ENCODE measurements around the gene NAGA.

Gene NAGA

GRCh38 chr22:42050641-42051180 lies 19.9 kb downstream of the NAGA start:
- no peak for DNase-seq (ENCODE audit: low read depth in 3 of 3)

- no peak for DNase-seq (ENCODE audit: low read depth in 3 of 3)
Measured at GRCh38 chr22:42041784-42042183, 28.8 kb downstream of the NAGA start.

- DNase-seq (ENCODE audit: low read depth in 3 of 3): no peak
Measured at GRCh38 chr22:42039271-42039670, 31.3 kb downstream of the NAGA start.

- no peak for DNase-seq (ENCODE audit: low read depth in 3 of 3)
Measured at GRCh38 chr22:42035256-42035655, 35.4 kb downstream of the NAGA start.

- DNase-seq (ENCODE audit: low read depth in 3 of 3): no peak
Measured at GRCh38 chr22:42033263-42034181, 37.1 kb downstream of the NAGA start.

- no peak for DNase-seq (ENCODE audit: low read depth in 3 of 3)
Measured at GRCh38 chr22:42026705-42027104, 43.9 kb downstream of the NAGA start.

GRCh38 chr22:42025421-42025820 lies 45.2 kb downstream of the NAGA start:
- no peak for DNase-seq (ENCODE audit: low read depth in 3 of 3)

GRCh38 chr22:42022162-42022847 lies 48.3 kb downstream of the NAGA start:
- no peak for DNase-seq (ENCODE audit: low read depth in 3 of 3)

GRCh38 chr22:42021571-42021970 lies 49.0 kb downstream of the NAGA start:
- DNase-seq (ENCODE audit: low read depth in 3 of 3): no peak

GRCh38 chr22:42018224-42018623 lies 52.4 kb downstream of the NAGA start:
- DNase-seq (ENCODE audit: low read depth in 3 of 3): no peak

GRCh38 chr22:42016111-42016510 lies 54.5 kb downstream of the NAGA start:
- DNase-seq (ENCODE audit: low read depth in 3 of 3): no peak

- DNase-seq (ENCODE audit: low read depth in 3 of 3): no peak
Measured at GRCh38 chr22:42013385-42013784, 57.2 kb downstream of the NAGA start.

GRCh38 chr22:42010778-42011177 lies 59.8 kb downstream of the NAGA start:
- no peak for DNase-seq (ENCODE audit: low read depth in 3 of 3)

Measured in stimulated activated CD4-positive, alpha-beta T cell treated with anti-CD3 and anti-CD28 coated beads, TNF-alpha, amount 100 ng/mL, for 4 hours (primary cell).